HepG2 (cell line): ENCODE measurements around the gene TEC. TPM values are rescaled to one million over a fixed set of nuclear protein-coding genes. Genes with fewer than 3 reads are reported as not detected.

Experiments
- ATAC-seq: fragments of 200-7000 bp; cut with Tn5 transposase; 3 replicates; pipeline ENCODE4 v1.9.1; 2020; ENCODE audit warnings: mild to moderate bottlenecking, moderate library complexity
- BruUV-seq: library from RNA; stranded (reverse); fragments of 400-500 nt; replicated peaks from 2 replicates; lab custom pipeline; 2021; lab: Mats Ljungman, UMichigan
- CTCF ChIA-PET: fragments of 300-600 bp; formaldehyde crosslinking; extraction: SDS; loops from one replicate; lab custom pipeline; 2021; ENCODE audit warnings: low total read pairs, inconsistent platforms, low intra/inter-chr PET ratio; lab: Yijun Ruan, JAX
- POLR2A ChIA-PET: fragments of 350-600 bp; sonication (Branson Sonifier 250); formaldehyde crosslinking; loops from one replicate; lab custom pipeline; 2020; ENCODE audit warnings: antibody characterized with exemption, inconsistent platforms; lab: Yijun Ruan, JAX
- DNase-seq: peaks from one replicate; pipeline ENCODE4 v3.0.0-alpha.2; 2015; ENCODE audit warnings: low spot score
- FAIRE-seq: peaks from 3 replicates; lab custom pipeline; 2011; peaks lifted over from hg19 to GRCh38; lab: Jason Lieb, UNC
- H2AFZ ChIP-seq: one replicate; pipeline ENCODE4 v1.6.1; 2011; ENCODE audit warnings: low read length, inconsistent platforms
- H3K27ac ChIP-seq: fragments of 300-600 bp; 3 replicates; pipeline ENCODE4 v1.8.0; 2011; ENCODE audit warnings: mixed run types, mild to moderate bottlenecking, mixed read lengths, low read length, inconsistent platforms; ENCODE audit not compliant: insufficient read depth; ENCODE audit errors: extremely low read length
- H3K27me3 ChIP-seq, 2 experiments: fragments of 200-600 bp in 1 of 2; 2 replicates in 1 of 2; 3 replicates in 1 of 2; pipeline versions ENCODE4 v1.6.0 to v1.8.0; 2011; ENCODE audit warnings: low read length in 2 of 2, mild to moderate bottlenecking in 2 of 2, moderate library complexity in 2 of 2, inconsistent platforms in 1 of 2; ENCODE audit not compliant: insufficient read depth in 2 of 2, control insufficient read depth in 1 of 2
- H3K36me3 ChIP-seq, 2 experiments: fragments of 200-600 bp in 1 of 2; replicated peaks in 1 of 2; 2 replicates in 1 of 2; 3 replicates in 1 of 2; pipeline versions ENCODE4 v1.5.1 to v1.8.0; 2011; ENCODE audit warnings: low read length in 2 of 2, inconsistent platforms in 1 of 2; ENCODE audit not compliant: insufficient read depth in 2 of 2, control insufficient read depth in 1 of 2
- H3K4me1 ChIP-seq: 2 replicates; pipeline ENCODE4 v1.5.1; 2012; ENCODE audit warnings: low read length, inconsistent platforms; ENCODE audit not compliant: insufficient read depth
- H3K4me2 ChIP-seq: 2 replicates; pipeline ENCODE4 v1.6.0; 2011; ENCODE audit warnings: low read depth, low read length, inconsistent platforms
- H3K4me3 ChIP-seq, 3 experiments: fragments of 200-600 bp in 1 of 3; sonication (generic), shearing (Covaris generic) in 1 of 3; replicated peaks in 1 of 3; 2 replicates each; pipeline ENCODE4 v1.5.1; 2011 to 2016; ENCODE audit warnings: low read length in 3 of 3, inconsistent platforms in 2 of 3, low read depth in 2 of 3, mild to moderate bottlenecking in 2 of 3, control low read depth in 1 of 3, mixed read lengths in 1 of 3; ENCODE audit not compliant: insufficient read depth in 1 of 3
- H3K79me2 ChIP-seq: one replicate; pipeline ENCODE4 v1.6.1; 2011; ENCODE audit warnings: low read length, inconsistent platforms; ENCODE audit not compliant: insufficient read depth
- H3K9ac ChIP-seq: 2 replicates; pipeline ENCODE4 v1.6.0; 2011; ENCODE audit warnings: mild to moderate bottlenecking, low read depth, low read length, inconsistent platforms; ENCODE audit not compliant: insufficient read depth
- H3K9me3 ChIP-seq: 2 replicates; pipeline ENCODE4 v1.5.1; 2012; ENCODE audit warnings: mild to moderate bottlenecking, low read length
- H4K20me1 ChIP-seq: 2 replicates; pipeline ENCODE4 v1.6.0; 2011; ENCODE audit warnings: inconsistent platforms, mild to moderate bottlenecking, low read length, moderate library complexity; ENCODE audit not compliant: insufficient read depth
- BRCA1 ChIP-seq: sonication (generic); formaldehyde crosslinking; IDR thresholded peaks from 2 replicates; pipeline ENCODE4 v1.4.0; 2020; ENCODE audit warnings: missing genetic modification reagents
- CBX2 ChIP-seq, 2 experiments: fragments of 200-600 bp in 1 of 2; sonication (generic); formaldehyde crosslinking in 1 of 2; IDR thresholded peaks; 2 replicates each; pipeline versions ENCODE4 v1.7.0 to v1.8.1; 2018 to 2022; ENCODE audit warnings: low read depth in 2 of 2, low read length in 1 of 2, mild to moderate bottlenecking in 1 of 2, missing genetic modification reagents in 1 of 2
- CENPBD1 ChIP-seq: sonication (generic); formaldehyde crosslinking; IDR thresholded peaks from 2 replicates; pipeline ENCODE4 v1.8.0; 2022; ENCODE audit warnings: missing genetic modification reagents, low read depth, mild to moderate bottlenecking, borderline replicate concordance
- CENPX ChIP-seq: sonication (generic); formaldehyde crosslinking; IDR thresholded peaks from 2 replicates; pipeline ENCODE4 v1.9.0; 2021; ENCODE audit warnings: mild to moderate bottlenecking, missing genetic modification reagents, moderate library complexity
- FOXA3 ChIP-seq: IDR thresholded peaks from 2 replicates; pipeline ENCODE4 v1.6.1; 2016; ENCODE audit warnings: missing genetic modification reagents, missing compliant biosample characterization
- KLF13 ChIP-seq: sonication (generic); formaldehyde crosslinking; IDR thresholded peaks from 2 replicates; pipeline ENCODE4 v1.4.0; 2020; ENCODE audit warnings: mild to moderate bottlenecking, missing genetic modification reagents
- MXI1 ChIP-seq: IDR thresholded peaks from 3 replicates; pipeline ENCODE4 v1.6.1; 2012; ENCODE audit warnings: low read depth, low read length, inconsistent platforms, borderline replicate concordance
- SOX5 ChIP-seq: IDR thresholded peaks from 2 replicates; pipeline ENCODE4 v1.6.1; 2016; ENCODE audit warnings: borderline replicate concordance
- TOE1 ChIP-seq: sonication (generic); formaldehyde crosslinking; IDR thresholded peaks from 2 replicates; pipeline ENCODE4 v1.4.0; 2020; ENCODE audit warnings: mild to moderate bottlenecking, missing genetic modification reagents
- ZFP36 ChIP-seq: fragments of 150-350 bp; IDR thresholded peaks from 2 replicates; pipeline ENCODE4 v1.6.1; 2018; ENCODE audit warnings: borderline replicate concordance, low read length, low read depth; ENCODE audit not compliant: partially characterized antibody
- ZMAT3 ChIP-seq: sonication (generic); formaldehyde crosslinking; conservative IDR thresholded peaks from 2 replicates; pipeline ENCODE4 v1.7.0; 2021; ENCODE audit warnings: missing genetic modification reagents
- ZMYM2 ChIP-seq: sonication (generic); formaldehyde crosslinking; IDR thresholded peaks from 2 replicates; pipeline ENCODE4 v1.8.0; 2022; ENCODE audit warnings: mild to moderate bottlenecking, missing genetic modification reagents
- ZNF180 ChIP-seq: sonication (generic); formaldehyde crosslinking; IDR thresholded peaks from 2 replicates; pipeline ENCODE4 v1.4.0; 2020; ENCODE audit warnings: low read depth, missing genetic modification reagents, borderline replicate concordance
- ZNF264 ChIP-seq: sonication (generic); formaldehyde crosslinking; IDR thresholded peaks from 2 replicates; pipeline ENCODE4 v1.4.0; 2020; ENCODE audit warnings: missing genetic modification reagents
- ZNF296 ChIP-seq: sonication (generic); formaldehyde crosslinking; conservative IDR thresholded peaks from 2 replicates; pipeline ENCODE4 v1.5.0; 2020; ENCODE audit warnings: mild to moderate bottlenecking, missing genetic modification reagents
- ZNF33A ChIP-seq: sonication (generic); formaldehyde crosslinking; IDR thresholded peaks from 2 replicates; pipeline ENCODE4 v1.5.1; 2020; ENCODE audit warnings: missing genetic modification reagents, mild to moderate bottlenecking, moderate library complexity, borderline replicate concordance
- ZNF350 ChIP-seq: sonication (generic); formaldehyde crosslinking; IDR thresholded peaks from 2 replicates; pipeline ENCODE4 v1.4.0; 2020; ENCODE audit warnings: mild to moderate bottlenecking, low read depth, missing genetic modification reagents, borderline replicate concordance
- ZNF678 ChIP-seq: sonication (generic); formaldehyde crosslinking; IDR thresholded peaks from 2 replicates; pipeline ENCODE4 v1.4.0; 2020; ENCODE audit warnings: mild to moderate bottlenecking, missing genetic modification reagents
- ZNF768 ChIP-seq: sonication (generic); formaldehyde crosslinking; IDR thresholded peaks from 2 replicates; pipeline ENCODE4 v1.4.0; 2020; ENCODE audit warnings: missing genetic modification reagents
- ZNF878 ChIP-seq: sonication (generic); formaldehyde crosslinking; IDR thresholded peaks from 2 replicates; pipeline ENCODE4 v1.8.1; 2023; ENCODE audit warnings: mild to moderate bottlenecking, missing genetic modification reagents, moderate library complexity
- in situ Hi-C: cut with HindIII; loops from 2 replicates; pipeline ENCODE4 v1.10.0; 2017; ENCODE audit warnings: low pct_unique_long_range_greater_than_20kb; ENCODE audit not compliant: extremely low pct_ligation_motif_present
- intact Hi-C: fragments of 100-400 bp; cut with micrococcal nuclease; formaldehyde crosslinking; loops from one replicate; pipeline ENCODE4 v1.10.0; 2022; ENCODE audit not compliant: unreplicated experiment
- polyA plus RNA-seq, 8 experiments: library from polyadenylated mRNA; depleted of rRNA in 3 of 8; stranded (reverse) in 7 of 8; unstranded in 1 of 8; fragments of >200 nt; fragmentation: Illumina TruSeq in 4 of 8; extraction: Trizol in 4 of 8; gene quantifications; 2 replicates each; pipeline versions ENCODE4 v1.2.1 to v1.2.3, GENCODE V29; 2011 to 2016; ENCODE audit warnings: low read depth in 4 of 8, missing spikeins in 1 of 8, mixed read lengths in 1 of 8; ENCODE audit not compliant: insufficient read depth in 1 of 8
- total RNA-seq, 5 experiments: library from RNA; depleted of rRNA; stranded (reverse); fragments of >200 nt; fragmentation: Illumina TruSeq; extraction: Trizol; gene quantifications; 2 replicates each; pipeline ENCODE4 v1.2.3, GENCODE V29; 2016; ENCODE audit warnings: low read depth in 1 of 5

TEC gene
- total and polyA plus RNA-seq, 2 of the 13 experiments (the other 11 are each of a cell fraction or from before 2014, with no cell fraction given): 0.05 to 0.20 TPM

- Histone ChIP-seq H3K4me2 (no peak overlapping the region), H3K9ac (no peak overlapping the region), H3K4me1 (no peaks in the 10 kb centered on the region), H3K27ac (no peak overlapping the region), H4K20me1 (no peaks in the 10 kb centered on the region), H3K79me2 (no peaks in the 10 kb centered on the region), H2AFZ (no peak overlapping the region), H3K9me3 (no peaks in the 10 kb centered on the region), H3K27me3 (no peaks in the 10 kb centered on the region), H3K4me3 (no peak overlapping the region), H3K36me3 (no peaks in the 10 kb centered on the region)
- ChIA-PET CTCF (no interaction called here), POLR2A (no interaction called here)
- BruUV-seq: no TSS peak
- DNase-seq: no peak
- no peak for TF ChIP-seq BRCA1 (CRISPR knock-in tag)
- no peak for TF ChIP-seq ZNF296
- no peak for TF ChIP-seq MXI1
- no peak for TF ChIP-seq ZMYM2 (CRISPR knock-in tag)
- TF ChIP-seq ZMAT3 (CRISPR knock-in tag): no peak
- no peak for TF ChIP-seq FOXA3
- no peak for TF ChIP-seq ZNF768 (CRISPR knock-in tag)
- no peak for TF ChIP-seq ZNF350
- TF ChIP-seq ZNF180 (CRISPR knock-in tag): no peak
- TF ChIP-seq ZFP36: no peak
- no peak for TF ChIP-seq CENPBD1
- no peak for TF ChIP-seq ZNF33A
- no peak for TF ChIP-seq CENPX (CRISPR knock-in tag)
- no peak for TF ChIP-seq ZNF878 (CRISPR knock-in tag)
- no peak for TF ChIP-seq CBX2 (IDR thresholded peaks at IDR 0.05; ENCODE audit: low read depth, low read length)
- no peak for TF ChIP-seq CBX2 (CRISPR knock-in tag; IDR thresholded peaks at IDR 0.05; ENCODE audit: low read depth)
- TF ChIP-seq ZNF678 (CRISPR knock-in tag): no peak
- TF ChIP-seq TOE1 (CRISPR knock-in tag): no peak
- no peak for TF ChIP-seq KLF13
- TF ChIP-seq ZNF264: no peak
- TF ChIP-seq SOX5: no peak
- in situ Hi-C loops: no loop called here
- no peak for FAIRE-seq
- intact Hi-C loops: no loop called here
- ATAC-seq: no peak
Observed at GRCh38 chr4:48190839-48191238, 78.8 kb downstream of the TEC start.
